HG03135 (cell line): ENCODE measurements around the gene PACC1.
A peak's percentile ranks its signal among the peaks of the same experiment; 100 is the strongest.

ENCODE experiments used
- ATAC-seq: cut with Tn5 transposase; IDR thresholded peaks from one replicate; pipeline ENCODE4 v1.9.1; 2021; ENCODE audit warnings: mild to moderate bottlenecking, moderate library complexity; ENCODE audit not compliant: unreplicated experiment

Gene PACC1

GRCh38 chr1:212438831-212439237, 24.1 kb upstream of the PACC1 start:
- no peak for ATAC-seq

GRCh38 chr1:212437179-212437798, 22.6 kb upstream of the PACC1 start:
- no peak for ATAC-seq

GRCh38 chr1:212434992-212435391, 20.3 kb upstream of the PACC1 start:
- no peak for ATAC-seq

- no peak for ATAC-seq
Observed at GRCh38 chr1:212433577-212434462, 19.1 kb upstream of the PACC1 start.

GRCh38 chr1:212432661-212433576, 18.2 kb upstream of the PACC1 start, which contains the start of gene NENF:
Gene NENF (plus strand): TSS chr1:212432920. CDS start chr1:212432944, 24 bp downstream.
- ATAC-seq = peak; percentile 99

- ATAC-seq = no peak
Observed at GRCh38 chr1:212432272-212432660, 17.6 kb upstream of the PACC1 start.

GRCh38 chr1:212431644-212432043, 17.0 kb upstream of the PACC1 start:
- no peak for ATAC-seq

GRCh38 chr1:212430955-212431394, 16.3 kb upstream of the PACC1 start:
- ATAC-seq = no peak

GRCh38 chr1:212430416-212430815, 15.7 kb upstream of the PACC1 start:
- no peak for ATAC-seq

- ATAC-seq = no peak
Observed at GRCh38 chr1:212428496-212428895, 13.8 kb upstream of the PACC1 start.

- ATAC-seq = no peak
Observed at GRCh38 chr1:212423879-212424278, 9.2 kb upstream of the PACC1 start.

GRCh38 chr1:212421165-212421564, 6.5 kb upstream of the PACC1 start:
- no peak for ATAC-seq

- ATAC-seq = no peak
Observed at GRCh38 chr1:212415107-212415841, 588 bp upstream of the PACC1 start.

GRCh38 chr1:212413902-212414327, 771 bp downstream of the PACC1 start:
- ATAC-seq = no peak

GRCh38 chr1:212412374-212412773, 2.3 kb downstream of the PACC1 start:
- no peak for ATAC-seq

GRCh38 chr1:212410231-212410820, 4.4 kb downstream of the PACC1 start:
- no peak for ATAC-seq

- ATAC-seq = no peak
Observed at GRCh38 chr1:212402666-212403321, 11.9 kb downstream of the PACC1 start.

- no peak for ATAC-seq
Observed at GRCh38 chr1:212401838-212402582, 12.7 kb downstream of the PACC1 start.

GRCh38 chr1:212401042-212401441, 13.6 kb downstream of the PACC1 start:
- ATAC-seq = no peak
